ENCODE results near the gene PGS1.

Gene PGS1

DNA sequence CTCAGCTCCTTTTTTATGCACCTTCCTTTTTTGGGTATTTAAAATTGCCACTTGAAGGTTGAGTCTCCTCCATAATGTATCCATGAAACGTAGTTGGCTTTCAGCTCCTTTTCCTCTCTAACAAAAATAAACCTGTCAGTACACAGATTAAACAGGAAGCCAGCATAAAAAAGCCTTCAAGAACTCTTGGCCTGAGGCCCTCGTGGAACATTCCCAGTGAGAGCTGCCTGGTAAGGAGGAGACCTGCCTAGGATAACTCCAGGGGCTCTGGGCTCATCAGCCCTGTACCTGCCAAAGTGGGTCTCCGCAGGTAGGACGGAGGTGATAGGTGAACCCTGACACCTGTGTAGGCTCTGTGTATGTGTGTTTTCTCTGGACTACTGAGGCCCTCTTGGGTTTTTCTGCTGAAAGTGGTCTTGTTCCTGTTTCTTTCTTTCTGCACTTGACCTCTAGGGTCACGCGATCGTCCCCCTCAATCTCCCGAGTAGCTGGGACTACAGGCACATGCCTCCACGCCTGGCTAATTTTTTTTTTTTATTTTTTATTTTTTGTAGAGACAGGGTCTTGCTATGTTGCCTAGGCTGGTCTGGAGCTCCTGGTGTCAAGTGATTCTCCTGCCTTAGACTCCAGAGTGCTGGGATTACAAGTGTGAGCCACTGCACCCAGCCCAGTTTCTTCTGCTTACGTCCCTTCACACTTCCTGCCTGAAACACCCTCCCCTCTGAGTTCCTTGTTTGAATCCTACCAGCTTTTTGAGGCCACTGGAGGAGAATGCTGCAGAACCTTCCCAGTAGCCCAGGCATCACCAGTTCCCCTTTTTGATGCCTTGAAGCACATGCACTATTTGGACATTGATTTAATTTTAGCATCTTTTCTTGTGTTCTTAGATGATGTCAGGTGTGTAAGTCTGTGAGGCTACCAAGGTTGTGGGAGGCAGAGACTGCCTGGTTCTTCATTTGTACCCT lies 9.8 kb downstream of the PGS1 start:
- peak; percentile 72 for DNase-seq (ENCODE audit: low spot score)

GRCh38 chr17:78390241-78391050 lies 12.0 kb downstream of the PGS1 start:
- DNase-seq (ENCODE audit: low spot score): no peak

DNA sequence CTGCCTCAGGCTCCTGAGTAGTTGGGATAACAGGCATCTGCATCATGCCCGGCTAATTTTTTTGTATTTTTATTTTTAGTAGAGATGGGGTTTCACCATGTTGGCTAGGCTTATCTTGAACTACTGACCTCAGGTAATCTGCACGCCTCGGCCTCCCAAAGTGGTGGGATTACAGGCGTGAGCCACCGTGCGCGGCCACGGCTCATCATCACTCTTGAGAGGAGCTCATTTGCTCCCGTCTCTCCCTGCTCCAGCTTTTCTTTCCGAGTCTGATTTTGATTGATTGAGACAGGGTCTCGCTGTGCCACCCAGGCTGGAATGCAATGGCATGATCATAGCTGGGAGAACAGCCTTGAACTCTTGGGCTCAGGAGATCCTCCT lies 12.6 kb downstream of the PGS1 start:
- no peak for DNase-seq (ENCODE audit: low spot score)

GRCh38 chr17:78391843-78392242 lies 13.4 kb downstream of the PGS1 start:
- DNase-seq (ENCODE audit: low spot score): no peak

DNA sequence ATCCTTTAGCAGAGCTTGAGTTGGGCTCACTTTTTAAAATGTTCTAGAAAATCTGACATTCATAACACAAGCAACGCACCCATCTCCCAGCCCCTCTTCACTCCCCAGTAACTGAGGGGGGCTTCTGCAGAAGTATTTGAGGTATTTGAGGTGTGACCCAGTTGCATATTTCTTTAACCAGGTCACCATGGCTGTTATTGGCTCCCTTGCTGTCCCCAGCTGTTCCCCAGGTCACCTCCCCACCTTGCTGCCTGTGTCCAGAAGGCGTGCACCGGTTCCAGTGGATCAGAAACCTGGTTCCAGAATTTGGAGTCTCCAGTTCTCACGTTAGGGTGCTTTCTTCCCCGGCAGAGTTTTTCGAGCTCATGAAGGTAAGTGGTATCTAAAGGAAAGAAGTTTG lies 13.8 kb downstream of the PGS1 start:
- DNase-seq (ENCODE audit: low spot score): no peak

GRCh38 chr17:78393575-78393974 lies 15.1 kb downstream of the PGS1 start:
- no peak for DNase-seq (ENCODE audit: low spot score)

DNA sequence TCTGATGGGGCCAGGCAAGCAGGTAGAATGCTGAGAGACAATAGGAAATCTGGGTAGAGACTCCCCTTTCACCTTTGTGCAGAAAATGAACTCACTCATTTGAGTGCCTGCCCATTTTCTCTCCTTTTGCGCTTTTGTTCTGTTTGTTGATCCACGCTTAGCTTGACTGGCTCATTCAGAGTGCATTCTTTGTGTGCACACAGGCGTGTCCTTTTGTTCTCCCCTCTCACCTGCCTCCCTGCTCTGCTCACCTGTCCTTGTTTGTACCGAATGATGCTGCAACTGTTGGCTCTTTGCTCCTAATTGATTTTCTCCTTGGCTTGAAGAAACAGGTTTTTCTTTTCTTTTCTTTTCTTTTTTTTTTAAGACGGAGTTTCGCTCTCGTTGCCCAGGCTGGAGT lies 15.8 kb downstream of the PGS1 start:
- no peak for DNase-seq (ENCODE audit: low spot score)

- DNase-seq (ENCODE audit: low spot score): no peak
Measured at GRCh38 chr17:78395155-78395554, 16.7 kb downstream of the PGS1 start.

GRCh38 chr17:78396441-78397337 lies 18.2 kb downstream of the PGS1 start:
- no peak for DNase-seq (ENCODE audit: low spot score)

DNA sequence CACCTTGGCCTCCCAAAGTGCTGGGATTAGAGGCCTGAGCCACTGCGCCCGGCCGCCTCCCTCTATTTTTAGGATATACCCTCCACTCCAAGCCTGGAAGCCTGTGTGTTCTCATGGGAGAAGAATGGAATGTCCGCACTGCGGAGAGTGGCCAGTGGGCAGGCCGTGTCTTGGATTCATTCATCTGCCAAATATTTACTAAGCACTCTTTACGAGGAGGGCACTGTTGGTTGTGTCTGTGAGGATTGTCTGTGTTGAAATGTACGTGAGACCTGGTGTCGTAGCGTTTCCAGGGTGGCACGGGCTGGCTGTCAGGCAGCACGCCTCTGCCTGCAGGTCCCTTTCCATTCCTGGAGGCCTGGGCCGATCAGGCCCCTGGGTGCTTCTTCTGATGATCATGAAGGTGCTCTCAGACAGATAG lies 19.2 kb downstream of the PGS1 start:
- no peak for DNase-seq (ENCODE audit: low spot score)

- no peak for DNase-seq (ENCODE audit: low spot score)
Measured at GRCh38 chr17:78398390-78398789, 19.9 kb downstream of the PGS1 start.

DNA sequence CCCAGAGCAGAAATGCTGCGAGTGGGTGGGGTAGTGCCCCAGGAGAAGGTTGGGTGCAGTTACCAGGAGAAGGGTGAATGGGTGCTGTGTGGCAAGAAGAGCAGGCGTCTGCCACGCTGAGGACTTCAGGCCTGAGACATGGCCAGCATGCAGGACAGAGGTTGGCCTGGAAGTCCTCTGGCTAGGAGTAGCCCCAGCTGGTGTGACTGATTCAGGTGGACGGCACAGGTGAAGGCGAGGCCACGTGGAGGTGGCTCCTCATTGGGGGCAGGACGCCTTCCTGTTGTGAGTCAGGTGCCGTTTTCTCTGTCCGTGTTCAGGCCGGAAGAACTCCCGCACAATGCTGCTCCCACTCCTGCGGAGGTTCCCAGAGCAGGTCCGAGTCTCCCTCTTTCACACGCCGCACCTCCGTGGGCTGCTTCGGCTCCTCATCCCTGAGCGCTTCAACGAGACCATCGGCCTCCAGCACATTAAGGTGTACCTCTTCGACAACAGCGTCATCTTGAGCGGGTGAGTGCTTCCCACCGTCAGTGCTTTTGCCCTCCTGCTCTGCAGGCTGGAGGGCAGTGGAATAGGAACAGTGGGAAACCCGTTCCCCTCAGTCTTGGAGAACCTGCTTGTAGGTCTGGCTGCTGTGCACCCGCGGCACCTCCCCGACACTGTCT lies 20.7 kb downstream of the PGS1 start:
- no peak for DNase-seq (ENCODE audit: low spot score)

GRCh38 chr17:78399693-78400144 lies 21.3 kb downstream of the PGS1 start:
- DNase-seq (ENCODE audit: low spot score): no peak

- no peak for DNase-seq (ENCODE audit: low spot score)
Measured at GRCh38 chr17:78400581-78401240, 22.3 kb downstream of the PGS1 start.

- DNase-seq (ENCODE audit: low spot score): no peak
Measured at GRCh38 chr17:78401246-78401645, 22.8 kb downstream of the PGS1 start.

DNA sequence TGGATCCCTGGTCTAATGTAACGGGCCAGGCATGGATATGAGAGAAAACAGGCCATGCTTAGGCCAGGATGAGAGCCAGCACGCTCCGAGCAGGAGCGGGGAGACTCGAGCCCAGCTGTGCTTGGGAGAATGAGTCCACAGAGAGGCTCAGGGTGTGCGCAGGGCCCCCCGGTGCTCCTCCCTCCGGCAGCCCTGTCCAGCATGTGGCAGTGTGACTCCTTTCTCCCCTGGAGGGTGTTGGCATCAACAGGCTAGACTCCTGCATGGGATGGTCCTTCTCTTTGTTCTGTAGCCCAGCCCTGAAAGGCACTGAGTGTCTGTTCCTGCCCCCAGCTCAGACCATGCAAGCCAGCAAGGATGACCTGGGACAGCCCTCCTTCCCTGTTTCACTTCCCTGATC lies 23.4 kb downstream of the PGS1 start:
- DNase-seq (ENCODE audit: low spot score): no peak

GRCh38 chr17:78403822-78404221 lies 25.4 kb downstream of the PGS1 start:
- no peak for DNase-seq (ENCODE audit: low spot score)

DNA sequence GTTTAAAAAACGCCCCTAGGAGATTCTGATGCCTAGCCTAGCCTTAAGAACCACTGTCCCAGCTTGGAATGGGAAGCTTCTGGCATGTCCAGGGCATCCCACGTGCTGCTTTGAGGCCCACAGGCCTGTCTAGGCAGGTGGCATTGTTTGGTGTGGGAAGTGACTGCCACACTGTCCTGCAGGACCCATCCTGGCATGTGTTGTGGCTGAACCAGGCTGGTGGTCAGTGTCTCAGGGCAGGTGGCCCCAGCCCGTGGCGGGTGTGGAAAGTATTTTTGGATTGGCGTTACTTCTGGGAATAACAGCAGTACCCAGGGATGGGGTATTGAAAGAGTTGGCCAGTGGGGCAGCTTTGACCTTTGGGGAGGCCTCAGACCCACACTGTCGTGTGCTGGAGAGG lies 27.9 kb downstream of the PGS1 start:
- no peak for DNase-seq (ENCODE audit: low spot score)

- DNase-seq (ENCODE audit: low spot score): no peak
Measured at GRCh38 chr17:78406920-78407319, 28.5 kb downstream of the PGS1 start.

GRCh38 chr17:78407387-78408000 lies 29.0 kb downstream of the PGS1 start:
- no peak for DNase-seq (ENCODE audit: low spot score)
